OCI-M2 (cell line): ENCODE measurements around the gene TPST1.
"Not testable (repeated sequence)": the region's sequence is repeated elsewhere in the genome, so short reads cannot be mapped to it uniquely, and the experiment has no call there.

Experiments
- DNase-seq: peaks from one replicate; lab custom pipeline; 2025; ENCODE audit not compliant: unreplicated experiment; lab: John Stamatoyannopoulos, UW

Gene TPST1

GRCh38 chr7:66324985-66325384 lies 119.9 kb downstream of the TPST1 start:
- DNase-seq = not testable (repeated sequence)

DNA sequence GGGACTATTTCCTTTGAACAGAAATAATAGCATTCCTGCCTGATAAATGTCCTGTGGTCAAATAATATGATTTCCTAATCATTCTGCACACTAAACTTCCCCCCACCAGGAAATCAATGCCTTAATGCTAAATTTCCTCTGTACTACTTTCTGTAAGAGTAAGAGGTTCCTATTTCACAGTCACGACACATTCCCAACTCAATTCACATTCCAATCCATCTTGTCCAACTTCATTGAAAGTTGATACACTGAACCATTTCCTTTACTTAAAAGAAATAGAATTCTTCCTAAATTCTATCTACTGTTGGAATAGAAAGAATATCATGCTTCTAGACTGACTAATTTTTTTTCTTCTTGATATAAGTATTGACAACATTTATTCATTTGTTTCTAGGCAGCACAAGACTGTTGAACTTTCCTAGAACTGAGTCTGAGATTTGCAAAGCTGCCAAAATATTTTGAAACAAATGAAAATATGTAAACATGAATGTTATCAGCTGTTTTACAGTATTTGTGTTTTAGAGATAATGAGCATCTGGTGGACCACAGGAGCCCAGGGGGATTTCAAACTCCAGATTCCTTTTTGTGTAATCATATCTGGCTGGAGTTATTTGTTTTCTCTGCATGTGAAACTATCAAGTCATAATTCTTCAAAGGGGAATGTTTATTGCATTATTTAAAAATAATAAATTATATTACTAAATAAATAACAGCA lies 121.5 kb downstream of the TPST1 start:
- no peak for DNase-seq

GRCh38 chr7:66330961-66331360 lies 125.8 kb downstream of the TPST1 start:
- no peak for DNase-seq

GRCh38 chr7:66331883-66332282 lies 126.7 kb downstream of the TPST1 start:
- DNase-seq = no peak

- DNase-seq = no peak
These were observed 128.3 kb downstream of the TPST1 start for GRCh38 chr7:66333443-66333842.

DNA sequence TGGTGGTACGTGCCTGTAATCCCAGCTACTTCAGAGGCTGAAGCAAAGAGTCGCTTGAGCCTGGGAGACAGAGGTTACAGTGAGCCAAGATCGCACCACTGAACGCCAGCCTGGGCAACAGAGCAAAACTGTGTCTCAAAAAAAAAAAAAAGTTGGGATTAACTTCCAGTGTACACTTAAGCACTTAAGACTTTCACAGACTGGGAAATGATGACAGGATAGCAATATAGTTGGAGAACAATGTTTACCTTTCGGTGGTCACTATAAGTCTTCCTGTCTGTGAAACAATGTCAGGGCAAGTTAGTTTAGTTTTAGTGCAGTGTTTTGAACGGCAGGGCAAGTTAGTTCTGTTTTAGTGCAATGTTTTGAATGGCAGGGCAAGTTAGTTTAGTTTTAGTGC lies 130.2 kb downstream of the TPST1 start:
- DNase-seq = no peak

DNA sequence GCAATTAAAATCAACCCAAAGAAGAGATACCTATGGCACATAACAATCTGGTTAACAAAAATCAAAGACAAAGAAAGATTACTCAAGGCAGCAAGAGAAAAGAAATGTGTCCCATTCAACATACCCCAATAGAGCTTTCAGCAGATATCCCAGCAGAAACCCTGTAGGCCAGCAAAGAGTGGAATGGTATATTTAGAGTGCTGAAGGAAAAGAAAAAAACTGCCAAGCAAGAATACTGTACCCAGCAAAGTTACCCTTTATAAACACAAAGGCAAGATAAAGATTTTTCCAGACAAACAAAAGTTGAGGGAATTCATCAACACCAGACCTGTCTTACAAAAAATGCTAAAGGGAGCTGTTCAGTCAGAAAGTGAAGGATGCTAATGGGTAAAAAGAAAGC lies 131.6 kb downstream of the TPST1 start:
- no peak for DNase-seq

DNA sequence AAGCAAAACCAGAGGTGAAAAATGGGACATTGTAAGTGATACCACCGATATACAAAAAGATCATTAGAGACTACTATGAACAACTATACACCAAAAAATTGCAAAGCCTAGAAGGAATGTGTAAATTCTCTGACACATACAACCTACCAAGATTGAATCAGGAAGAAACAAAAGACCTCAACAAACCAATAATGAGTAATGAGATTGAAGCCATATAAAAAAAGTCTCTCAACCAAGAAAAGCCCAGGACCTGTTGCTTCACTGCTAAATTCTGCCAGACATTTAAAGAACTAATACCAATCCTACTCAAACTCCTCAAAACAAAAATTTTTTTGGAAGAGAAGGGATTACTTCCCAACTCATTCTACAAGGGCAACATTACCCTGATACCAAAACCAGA lies 134.0 kb downstream of the TPST1 start:
- no peak for DNase-seq

DNA sequence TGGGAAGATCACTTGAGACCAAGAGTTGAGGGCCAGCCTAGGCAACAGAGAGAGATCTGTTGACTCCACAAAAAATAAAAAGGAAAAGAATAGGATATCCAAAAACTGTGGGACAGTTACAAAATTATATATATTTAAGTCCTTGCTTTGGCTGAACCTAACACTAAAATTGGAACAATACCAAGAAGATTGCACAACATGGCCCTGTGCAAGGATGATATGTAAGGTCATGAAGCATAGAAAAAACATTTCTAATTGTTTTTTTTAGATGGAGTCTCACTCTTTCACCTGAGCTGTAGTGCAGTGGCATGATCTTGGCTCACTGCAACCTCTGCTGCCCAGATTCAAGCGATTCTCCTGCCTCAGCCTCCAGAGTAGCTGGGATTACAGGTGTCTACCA lies 139.0 kb downstream of the TPST1 start:
- no peak for DNase-seq

- DNase-seq = no peak
These were observed 143.4 kb downstream of the TPST1 start for GRCh38 chr7:66348531-66348930.

- DNase-seq = no peak
These were observed 143.8 kb downstream of the TPST1 start for GRCh38 chr7:66348959-66349358.

- no peak for DNase-seq
These were observed 146.9 kb downstream of the TPST1 start for GRCh38 chr7:66352071-66352470.

DNA sequence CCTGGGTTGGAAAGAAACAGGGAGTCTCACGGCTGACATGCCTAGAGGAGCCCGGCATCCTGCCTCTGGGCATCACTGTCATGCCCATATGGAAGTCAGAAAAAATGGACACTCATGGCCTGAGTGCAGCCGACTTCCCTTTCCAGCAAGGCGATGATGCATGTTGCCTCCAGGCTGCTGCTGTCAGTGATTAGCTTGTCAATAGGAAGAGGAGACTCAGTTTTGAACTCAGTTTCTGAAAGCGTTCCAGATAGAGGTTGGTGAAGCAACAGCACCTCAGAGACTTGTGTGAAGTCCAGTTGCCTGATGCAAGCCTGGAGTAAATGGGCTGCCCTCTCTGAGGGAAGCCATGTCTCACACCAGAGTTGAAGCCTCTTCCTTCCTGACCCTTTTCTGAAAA lies 148.4 kb downstream of the TPST1 start:
- no peak for DNase-seq

GRCh38 chr7:66355756-66356155 lies 150.6 kb downstream of the TPST1 start:
- DNase-seq = no peak

DNA sequence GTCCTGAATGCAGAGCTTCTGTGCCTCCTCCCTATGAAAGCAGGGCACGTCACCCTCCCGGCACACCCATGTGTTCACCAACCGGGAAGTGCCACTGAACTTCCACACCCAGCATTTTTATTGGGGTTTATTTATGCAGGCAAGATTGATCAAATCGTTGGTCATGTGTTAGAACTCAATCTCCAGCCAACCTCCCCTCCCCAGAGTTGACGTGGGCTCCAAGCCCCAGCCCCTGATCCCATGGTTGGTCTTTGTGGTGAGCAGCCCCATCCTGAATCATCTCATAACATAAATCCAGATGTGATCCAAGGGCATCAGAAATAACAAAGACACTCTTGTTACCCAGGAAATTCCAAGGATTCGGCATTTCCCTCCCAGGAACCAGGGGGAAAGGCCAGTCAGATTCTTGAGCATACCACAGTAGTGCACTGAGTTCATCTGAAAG lies 151.2 kb downstream of the TPST1 start:
- DNase-seq = no peak

DNA sequence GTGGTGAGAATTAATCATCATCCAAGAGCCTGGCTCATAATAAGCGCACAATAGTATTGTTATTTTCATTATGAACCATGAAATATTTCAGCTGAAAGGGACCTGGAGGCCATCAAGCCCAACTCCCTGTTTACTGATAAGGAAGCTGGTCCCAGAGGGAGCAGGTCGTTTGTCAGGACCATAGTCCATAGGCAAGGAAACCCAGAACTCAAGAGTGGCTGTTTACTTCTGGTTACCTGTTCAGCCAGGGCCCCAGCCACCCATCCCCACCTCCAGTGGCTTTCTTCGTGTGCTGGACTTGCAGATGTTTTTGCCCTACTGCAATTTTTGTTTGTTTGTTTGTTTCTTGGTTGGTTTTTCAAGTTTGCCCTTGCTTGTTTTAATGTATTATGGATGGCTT lies 152.0 kb downstream of the TPST1 start:
- no peak for DNase-seq

DNA sequence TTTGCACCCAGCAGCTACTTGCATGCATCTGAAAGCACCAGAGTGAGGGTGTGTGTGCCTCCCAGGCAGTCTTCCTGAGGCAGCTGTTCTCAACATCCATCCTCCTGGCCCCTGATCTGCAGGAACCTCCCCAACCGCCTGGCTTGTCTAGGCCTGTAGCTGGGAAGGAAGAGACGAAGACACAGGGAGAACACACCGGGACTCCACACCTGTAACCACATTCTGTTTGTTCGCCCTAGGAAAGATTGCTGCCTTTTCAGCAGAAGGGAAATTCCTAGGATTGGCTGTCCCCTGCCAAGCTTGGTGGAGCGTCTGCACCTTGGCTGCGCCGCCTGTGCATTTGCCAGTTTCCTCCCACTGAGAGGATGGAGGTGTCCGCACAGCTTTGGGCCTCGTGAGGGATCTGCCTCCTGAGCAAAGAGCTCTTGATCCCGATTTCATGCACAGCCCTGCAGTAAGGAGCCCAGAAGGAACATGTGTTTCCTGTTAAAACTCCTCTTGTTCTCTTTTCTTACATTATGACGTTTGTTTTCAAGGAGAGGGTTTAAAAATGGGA lies 154.6 kb downstream of the TPST1 start:
- no peak for DNase-seq

GRCh38 chr7:66362136-66362535 lies 157.0 kb downstream of the TPST1 start:
- DNase-seq = no peak

DNA sequence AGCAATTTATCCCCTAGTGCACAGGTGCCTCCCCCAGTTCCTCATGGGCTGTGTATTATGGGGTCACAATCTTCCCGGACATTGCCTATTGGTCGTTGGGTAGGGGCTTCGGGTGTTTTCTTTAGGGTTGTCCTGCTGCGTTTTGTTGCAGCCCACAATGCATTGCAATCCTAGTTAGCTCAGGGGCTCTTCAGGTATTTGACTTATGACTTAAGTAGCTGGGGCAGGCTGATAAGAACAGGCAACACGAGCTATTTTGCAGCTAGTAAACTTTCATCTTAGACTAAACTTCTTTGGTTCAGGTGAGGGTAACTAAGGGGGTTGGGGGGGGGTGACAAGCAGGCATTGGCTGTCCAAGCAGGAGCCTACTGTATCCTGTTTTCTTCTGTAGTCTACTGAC lies 158.5 kb downstream of the TPST1 start:
- no peak for DNase-seq

DNA sequence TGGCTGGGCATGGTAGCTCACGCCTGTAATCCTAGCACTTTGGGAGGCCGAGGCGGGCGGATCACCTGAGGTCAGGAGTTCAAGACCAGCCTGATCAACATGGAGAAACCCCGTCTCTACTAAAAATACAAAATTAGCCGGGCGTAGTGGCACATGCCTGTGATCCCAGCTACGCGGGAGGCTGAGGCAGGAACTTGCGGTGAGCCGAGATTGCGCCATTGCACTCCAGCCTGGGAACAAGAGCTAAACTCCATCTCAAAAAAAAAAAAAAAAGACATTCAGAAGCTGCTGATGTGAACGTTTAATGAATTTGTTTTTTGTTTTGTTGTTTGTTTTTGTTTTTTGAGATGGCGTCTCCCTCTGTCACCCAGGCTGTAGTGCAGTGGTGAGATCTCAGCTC lies 159.9 kb downstream of the TPST1 start:
- not testable (repeated sequence) for DNase-seq

DNA sequence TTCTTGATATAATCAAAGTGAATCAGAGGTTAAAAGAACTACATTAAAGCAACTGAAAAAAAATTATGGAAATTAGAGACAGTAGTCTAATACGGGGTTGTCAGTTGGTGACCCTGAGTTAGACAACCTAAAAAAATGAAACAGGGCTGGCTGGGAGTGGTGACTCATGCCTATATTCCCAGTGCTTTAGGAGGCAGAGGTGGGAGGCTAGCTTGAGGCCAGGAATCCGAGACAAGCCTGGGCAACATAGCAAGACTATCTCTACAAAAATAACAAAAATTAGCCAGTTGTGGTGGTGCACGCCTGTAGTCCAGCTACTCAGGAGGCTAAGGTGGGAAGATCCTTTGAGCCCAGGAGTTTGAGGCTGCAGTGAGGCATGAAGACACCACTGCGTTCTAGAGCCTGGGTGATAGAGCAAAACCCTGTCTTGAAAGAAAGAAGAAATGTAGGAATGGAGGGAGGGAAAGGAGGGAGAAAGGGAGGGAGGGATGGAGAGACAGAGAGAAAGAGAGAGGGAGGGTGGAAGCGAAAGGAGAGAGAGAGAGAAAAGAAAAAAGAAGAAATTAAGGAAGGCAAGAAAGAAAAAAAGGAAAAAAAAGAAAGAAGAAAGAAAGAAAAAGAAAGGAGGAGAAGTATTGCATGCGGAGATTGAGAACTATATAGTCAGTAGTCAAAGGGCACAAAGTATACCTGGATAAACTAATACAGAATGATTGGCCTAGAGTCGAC lies 166.1 kb downstream of the TPST1 start:
- no peak for DNase-seq

DNA sequence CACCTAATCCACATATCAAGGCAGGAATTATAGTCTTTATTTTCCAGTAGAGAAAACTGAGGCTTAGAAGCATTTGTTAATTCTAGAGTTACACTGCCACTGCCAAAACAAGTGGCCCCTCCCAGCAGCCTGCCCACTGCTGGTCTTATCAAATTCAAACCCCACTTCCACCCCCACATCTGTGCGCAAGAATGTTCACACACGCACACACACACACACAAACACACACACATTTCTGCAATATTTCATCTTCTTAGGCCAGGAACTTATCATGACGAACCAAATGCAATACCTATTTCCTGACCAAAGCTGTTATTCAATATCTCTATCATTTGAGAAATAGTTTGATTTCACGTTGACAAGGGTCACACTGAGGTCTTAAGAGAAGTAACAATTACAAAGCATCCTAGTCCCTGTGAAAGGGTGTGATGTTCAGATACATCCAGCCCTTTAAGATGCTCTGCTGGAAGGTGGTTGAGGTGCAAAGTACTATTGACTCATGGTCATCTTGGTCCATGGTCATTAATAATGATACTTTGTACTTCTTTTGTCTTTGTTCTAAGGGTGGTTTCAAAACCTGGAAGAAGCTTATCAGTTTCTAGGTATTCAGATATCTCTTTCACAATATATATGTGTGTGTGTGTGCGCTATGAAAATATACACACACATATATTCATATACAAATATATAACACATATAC lies 169.2 kb downstream of the TPST1 start:
- not testable (repeated sequence) for DNase-seq
